Activated T-helper 1 cell treated with Interleukin-2 at 50 U/mL for 16 hours (primary cell): ENCODE results near the gene LEMD3.

Experiments
- DNase-seq: peaks from one replicate; pipeline ENCODE4 v3.0.0-alpha.2; 2020; ENCODE audit warnings: low read depth

LEMD3 gene

DNA sequence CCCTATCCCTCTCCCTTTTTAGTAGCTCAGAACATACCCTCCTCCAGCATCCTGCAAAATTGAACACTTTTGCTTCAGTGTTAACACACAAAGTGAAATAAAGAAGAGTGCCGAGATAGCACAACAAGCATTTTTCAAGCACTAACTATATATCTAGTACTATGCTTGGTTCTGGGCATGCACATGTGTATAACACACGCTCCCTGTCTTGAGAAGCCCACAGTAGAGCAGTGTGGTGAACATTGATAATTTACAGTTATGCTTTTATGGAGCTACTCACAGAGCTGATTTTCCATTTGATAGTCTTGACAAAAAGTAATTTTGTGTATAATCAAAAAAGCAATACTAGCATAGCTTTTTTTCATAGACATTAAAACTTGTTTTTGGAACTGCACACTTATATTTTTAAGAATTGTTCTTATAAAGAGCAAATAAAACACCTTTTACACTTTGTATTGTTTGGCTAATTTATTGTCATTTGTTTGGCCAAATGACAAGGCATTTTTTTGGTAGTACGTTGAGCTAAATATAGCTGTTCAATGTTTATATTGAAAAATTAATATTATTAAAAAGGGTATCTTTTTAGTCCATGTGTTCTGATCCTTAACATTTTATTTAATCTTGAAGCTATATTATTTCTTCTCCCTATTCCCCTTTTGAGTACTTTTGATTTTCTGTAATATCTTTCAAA, 39.7 kb downstream of the LEMD3 start:
- DNase-seq = no peak

DNA sequence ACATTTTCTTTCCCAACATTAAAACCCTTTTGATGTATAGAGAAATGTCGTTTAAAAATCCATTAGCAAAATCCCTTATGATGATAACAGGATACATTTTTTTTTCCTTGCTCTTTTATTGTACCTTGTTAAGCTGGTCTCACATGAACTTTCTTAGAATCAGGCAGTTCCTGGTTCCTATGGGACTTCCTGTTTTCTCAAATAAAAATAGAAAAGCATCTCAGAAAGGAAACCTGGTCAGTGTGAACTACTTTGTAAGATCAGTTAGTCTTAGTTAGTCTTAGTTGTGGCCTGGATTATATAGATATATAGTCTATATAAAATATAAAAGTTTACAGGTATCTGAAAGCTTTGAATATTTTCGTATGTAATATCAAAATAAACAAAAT, 40.3 kb downstream of the LEMD3 start:
- DNase-seq = no peak

DNA sequence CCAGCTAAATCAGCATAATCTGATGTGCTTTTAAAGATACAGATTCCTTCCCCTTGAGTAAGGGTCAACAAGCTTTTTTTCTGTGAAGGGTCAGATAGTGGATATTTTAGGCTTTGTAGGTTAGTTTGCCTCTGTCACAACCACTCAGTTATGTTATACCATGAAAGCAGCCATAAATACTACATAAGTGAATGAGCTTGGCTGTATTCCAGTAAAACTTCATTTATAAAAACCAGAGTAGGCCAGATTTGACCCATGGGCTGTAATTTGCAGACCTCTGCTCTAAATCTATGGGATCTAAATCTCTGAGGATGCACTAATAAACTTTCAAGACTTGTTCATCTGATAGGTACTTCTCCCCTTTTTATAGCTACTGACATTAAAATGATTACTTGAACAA, 47.7 kb downstream of the LEMD3 start:
- DNase-seq = no peak

GRCh38 chr12:65220761-65221160, 51.4 kb downstream of the LEMD3 start:
- DNase-seq = no peak

DNA sequence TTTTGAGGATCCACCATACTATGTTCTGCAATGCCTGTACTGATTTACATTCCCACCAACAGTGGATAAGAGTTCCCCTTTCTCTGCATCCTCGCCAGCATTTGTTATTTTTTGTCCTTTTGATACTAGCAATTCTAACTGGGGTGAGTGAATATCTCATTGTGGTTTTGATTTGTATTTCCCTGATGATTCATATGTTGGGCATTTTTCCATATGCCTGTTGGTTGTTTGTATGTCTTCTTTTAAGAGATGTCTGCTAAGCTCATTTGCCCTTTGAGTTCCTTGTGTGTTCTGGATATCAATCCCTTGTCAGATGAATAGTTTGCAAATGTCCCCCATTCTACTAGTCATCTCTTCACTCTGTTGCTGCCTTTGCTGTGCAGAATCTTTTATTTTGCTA, 60.1 kb downstream of the LEMD3 start:
- no peak for DNase-seq

GRCh38 chr12:65232476-65233077, 63.2 kb downstream of the LEMD3 start:
- DNase-seq = no peak

DNA sequence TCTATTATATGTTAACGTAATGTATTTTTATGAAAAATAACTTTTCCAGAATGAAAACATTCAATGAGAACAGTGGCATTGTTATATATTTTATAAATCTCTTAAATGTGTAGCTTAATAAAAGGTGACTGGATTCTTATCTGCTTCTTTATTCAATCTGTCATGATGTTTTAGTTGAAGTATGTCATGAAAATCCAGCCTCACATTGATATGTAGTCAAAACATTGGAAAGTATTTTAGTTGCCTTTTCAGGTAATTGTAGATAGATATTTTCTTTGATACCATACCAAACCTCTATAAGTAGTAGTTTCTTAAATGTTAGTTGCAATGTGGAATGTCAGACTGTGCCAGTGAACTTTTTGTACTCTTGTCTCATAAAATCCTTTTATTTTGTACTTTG, 67.8 kb downstream of the LEMD3 start:
- no peak for DNase-seq

GRCh38 chr12:65238609-65239008, 69.2 kb downstream of the LEMD3 start:
- no peak for DNase-seq

DNA sequence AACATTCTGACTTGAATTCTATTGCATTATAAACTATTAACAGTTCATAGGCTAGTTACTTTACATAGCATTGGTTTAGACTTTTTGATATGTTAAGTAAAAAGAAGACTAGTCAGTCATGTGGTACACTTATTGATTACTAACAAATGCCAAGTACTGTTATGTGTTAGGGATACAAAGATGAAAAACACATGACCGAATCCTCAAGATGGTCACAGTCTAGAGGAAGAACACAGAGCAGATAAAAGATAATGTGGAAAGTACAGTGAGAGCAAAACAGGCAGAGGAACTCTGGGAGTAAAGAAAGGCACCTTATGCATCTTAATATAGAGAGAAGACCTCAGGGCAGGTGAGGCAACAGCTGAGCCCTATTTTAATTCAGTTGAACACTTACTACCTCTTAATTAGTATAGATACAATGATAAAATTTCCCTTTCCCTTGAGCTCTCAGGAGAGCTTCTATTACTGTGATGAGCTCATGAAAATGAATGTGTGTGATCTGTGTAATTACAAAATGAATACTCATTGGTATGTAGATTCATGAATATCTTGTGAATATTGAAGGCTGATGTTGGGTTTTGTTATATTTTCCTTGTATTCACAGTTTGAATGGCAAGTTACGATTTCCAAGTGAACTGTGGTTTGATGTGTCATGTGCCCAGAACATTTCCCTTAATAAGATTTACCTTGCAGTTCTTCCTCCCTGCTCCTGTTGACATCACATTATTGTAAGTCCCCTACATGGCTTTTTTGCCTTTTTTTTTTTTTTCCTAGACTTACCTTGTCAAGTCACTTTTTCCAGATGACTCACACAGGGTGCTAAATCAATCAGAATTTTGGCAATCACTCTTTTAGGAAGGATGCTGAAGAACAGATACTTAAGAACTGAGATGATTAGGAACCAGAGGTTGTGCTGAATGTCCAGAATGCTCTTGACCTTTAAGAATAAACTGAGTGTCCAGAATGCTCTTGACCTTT, 79.6 kb downstream of the LEMD3 start:
- DNase-seq = no peak

DNA sequence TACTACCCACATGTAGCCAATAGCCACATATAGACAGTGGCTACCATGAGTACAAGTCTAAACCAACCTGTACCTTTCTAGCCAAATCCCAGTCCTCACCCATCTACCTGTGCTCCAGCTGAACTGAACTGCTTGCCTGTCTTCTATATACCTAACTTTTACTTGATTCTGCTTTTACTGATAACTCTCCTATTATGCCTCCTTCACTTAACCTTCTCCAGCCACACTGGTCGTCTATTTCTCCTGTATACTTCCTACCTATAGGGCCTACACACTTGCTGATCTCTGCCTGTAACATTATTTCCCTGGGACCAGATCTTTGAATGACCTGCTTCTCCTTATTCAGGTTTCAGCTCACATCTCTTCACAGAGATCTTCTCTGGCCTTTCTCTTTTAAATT, 83.1 kb downstream of the LEMD3 start:
- DNase-seq = no peak

GRCh38 chr12:65257986-65258385, 88.6 kb downstream of the LEMD3 start:
- no peak for DNase-seq

- no peak for DNase-seq
Measured at GRCh38 chr12:65259501-65259900, 90.1 kb downstream of the LEMD3 start.

GRCh38 chr12:65263777-65264176, 94.4 kb downstream of the LEMD3 start:
- DNase-seq = no peak

GRCh38 chr12:65266408-65266807, 97.0 kb downstream of the LEMD3 start:
- no peak for DNase-seq

GRCh38 chr12:65269603-65270002, 100.2 kb downstream of the LEMD3 start:
- no peak for DNase-seq

- DNase-seq = no peak
Measured at GRCh38 chr12:65274602-65275272, 105.4 kb downstream of the LEMD3 start.

DNA sequence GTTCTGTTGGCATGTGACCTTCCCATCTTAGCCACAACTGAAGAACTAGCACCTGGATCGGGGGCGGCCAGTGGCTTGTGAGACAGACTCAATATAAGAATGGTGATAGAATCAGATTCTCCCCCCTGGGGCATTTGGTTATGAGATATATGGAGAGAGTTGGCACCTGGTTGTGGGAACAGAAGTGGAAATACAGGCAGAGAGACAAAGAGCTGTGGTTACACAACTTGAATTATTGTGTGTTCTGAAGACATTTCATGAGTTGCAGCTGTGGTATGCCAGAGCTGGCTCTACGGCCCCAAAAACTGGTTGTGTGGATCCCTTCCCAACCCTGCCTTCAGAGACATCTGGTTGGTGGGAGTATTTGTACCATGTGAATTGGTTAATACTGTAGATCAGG, 106.2 kb downstream of the LEMD3 start:
- DNase-seq = no peak

DNA sequence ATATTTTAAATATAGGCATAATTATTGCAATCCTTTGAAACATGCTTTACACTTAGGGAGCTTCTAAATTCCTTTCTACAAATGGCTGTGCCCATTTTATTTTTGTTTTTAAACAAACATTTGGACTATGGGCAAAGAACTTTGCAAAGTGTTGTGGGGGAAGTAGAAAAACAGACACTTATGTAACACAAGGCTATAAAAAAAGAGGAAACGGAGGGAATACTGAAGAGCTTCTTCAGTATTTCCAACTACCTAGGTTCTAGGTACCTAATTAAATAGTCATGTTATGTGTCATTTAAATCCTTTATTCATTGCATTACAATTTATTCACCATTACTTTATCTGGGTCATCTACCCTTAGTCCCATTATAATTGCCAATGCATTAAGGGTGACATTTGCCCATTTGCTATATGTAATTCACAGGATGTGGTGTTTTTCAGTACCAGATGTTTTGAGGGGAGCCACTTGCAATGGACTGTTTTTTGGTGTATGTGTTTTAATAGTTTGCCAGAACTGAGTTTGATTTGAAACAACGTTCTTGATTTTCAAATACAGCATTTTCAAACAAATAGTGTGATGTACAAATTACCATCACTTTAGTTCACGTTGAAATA, 107.6 kb downstream of the LEMD3 start:
- DNase-seq = no peak

GRCh38 chr12:65277994-65278575, 108.7 kb downstream of the LEMD3 start:
- no peak for DNase-seq

GRCh38 chr12:65278576-65279368, 109.4 kb downstream of the LEMD3 start, which contains the start of gene MSRB3:
TSS of gene MSRB3 (plus strand) at chr12:65278683. CDS start at chr12:65308580, 29,897 bp downstream.
- DNase-seq = no peak
